ENCODE data around the gene IL17RA.
"Not testable (repeated sequence)": the region's sequence is repeated elsewhere in the genome, so short reads cannot be mapped to it uniquely, and the experiment has no call there.

The IL17RA gene, protein sequence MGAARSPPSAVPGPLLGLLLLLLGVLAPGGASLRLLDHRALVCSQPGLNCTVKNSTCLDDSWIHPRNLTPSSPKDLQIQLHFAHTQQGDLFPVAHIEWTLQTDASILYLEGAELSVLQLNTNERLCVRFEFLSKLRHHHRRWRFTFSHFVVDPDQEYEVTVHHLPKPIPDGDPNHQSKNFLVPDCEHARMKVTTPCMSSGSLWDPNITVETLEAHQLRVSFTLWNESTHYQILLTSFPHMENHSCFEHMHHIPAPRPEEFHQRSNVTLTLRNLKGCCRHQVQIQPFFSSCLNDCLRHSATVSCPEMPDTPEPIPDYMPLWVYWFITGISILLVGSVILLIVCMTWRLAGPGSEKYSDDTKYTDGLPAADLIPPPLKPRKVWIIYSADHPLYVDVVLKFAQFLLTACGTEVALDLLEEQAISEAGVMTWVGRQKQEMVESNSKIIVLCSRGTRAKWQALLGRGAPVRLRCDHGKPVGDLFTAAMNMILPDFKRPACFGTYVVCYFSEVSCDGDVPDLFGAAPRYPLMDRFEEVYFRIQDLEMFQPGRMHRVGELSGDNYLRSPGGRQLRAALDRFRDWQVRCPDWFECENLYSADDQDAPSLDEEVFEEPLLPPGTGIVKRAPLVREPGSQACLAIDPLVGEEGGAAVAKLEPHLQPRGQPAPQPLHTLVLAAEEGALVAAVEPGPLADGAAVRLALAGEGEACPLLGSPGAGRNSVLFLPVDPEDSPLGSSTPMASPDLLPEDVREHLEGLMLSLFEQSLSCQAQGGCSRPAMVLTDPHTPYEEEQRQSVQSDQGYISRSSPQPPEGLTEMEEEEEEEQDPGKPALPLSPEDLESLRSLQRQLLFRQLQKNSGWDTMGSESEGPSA

GRCh38 chr22:17084554-17085276, at the start of gene IL17RA:
Gene IL17RA, plus strand, starts transcription at chr22:17085000. Its CDS starts 92 bp downstream, at chr22:17085092.
- FAIRE-seq: peak; percentile 37

- no peak for FAIRE-seq
These were observed 49.6 kb upstream of the IL17RA start for GRCh38 chr22:17035246-17035645.

GRCh38 chr22:17035976-17036841, 48.6 kb upstream of the IL17RA start:
- not testable (repeated sequence) for FAIRE-seq

DNA sequence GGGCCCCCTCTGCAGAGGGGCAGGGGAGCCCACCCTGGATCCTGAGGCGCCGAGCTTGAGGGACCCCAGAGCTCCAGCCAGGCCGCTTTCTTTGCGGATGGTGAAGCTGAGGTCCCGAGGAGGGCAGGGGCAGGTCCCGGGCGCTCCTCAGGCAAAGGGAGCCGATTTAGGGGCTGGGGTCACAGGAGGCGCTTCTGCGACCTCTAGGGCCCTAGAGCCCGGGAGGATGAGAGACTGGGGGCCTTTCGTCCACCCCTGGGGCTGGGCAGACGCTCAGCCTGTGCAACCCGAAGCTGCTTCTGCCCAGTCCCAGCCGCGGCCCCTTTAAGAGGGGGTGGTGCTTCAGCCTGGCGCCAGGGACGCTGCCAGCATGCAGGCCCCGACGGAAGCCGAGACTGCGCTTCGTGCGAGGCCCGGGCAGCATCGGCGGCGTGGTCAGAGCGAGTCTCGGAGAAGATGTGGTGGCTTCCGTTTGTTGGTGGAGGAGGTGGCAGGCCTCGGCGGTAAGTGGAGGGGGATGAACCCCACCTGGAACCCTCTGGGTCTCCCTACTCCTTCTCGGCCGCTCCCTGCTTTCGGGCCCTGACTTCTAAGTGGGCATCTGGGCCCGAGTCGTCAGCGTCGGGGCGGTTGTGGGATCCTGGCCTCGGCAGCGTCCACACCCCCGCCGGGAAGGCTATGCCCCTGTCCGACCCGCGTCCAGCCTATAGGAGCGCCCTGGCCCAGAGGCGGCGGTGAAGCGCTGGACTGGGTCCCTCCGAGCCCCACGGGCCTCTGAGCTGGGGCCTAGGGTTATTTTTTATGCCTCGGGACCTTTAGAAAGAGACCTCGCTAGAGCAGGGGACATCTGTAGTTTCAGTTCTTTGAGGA, 47.7 kb upstream of the IL17RA start:
- FAIRE-seq: not testable (repeated sequence)

DNA sequence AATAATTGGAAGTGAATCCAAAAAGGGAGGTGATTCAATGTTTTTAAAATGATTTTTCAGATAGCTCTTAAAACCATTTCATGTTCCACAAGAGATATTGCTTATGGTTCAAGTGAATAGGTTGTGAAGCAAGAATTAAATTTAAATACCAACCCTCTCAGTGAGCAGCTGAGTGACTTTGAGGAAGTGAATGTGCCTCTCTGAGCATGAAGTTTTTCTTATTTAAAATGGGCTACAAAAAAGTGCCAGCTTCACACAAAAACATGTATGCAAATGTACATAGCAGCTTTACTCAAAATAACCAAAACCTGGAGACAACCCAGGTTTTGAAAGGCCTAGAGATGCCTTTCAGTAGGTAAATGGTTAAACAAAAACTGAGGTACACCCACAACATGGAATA, 41.3 kb upstream of the IL17RA start:
- FAIRE-seq: no peak

DNA sequence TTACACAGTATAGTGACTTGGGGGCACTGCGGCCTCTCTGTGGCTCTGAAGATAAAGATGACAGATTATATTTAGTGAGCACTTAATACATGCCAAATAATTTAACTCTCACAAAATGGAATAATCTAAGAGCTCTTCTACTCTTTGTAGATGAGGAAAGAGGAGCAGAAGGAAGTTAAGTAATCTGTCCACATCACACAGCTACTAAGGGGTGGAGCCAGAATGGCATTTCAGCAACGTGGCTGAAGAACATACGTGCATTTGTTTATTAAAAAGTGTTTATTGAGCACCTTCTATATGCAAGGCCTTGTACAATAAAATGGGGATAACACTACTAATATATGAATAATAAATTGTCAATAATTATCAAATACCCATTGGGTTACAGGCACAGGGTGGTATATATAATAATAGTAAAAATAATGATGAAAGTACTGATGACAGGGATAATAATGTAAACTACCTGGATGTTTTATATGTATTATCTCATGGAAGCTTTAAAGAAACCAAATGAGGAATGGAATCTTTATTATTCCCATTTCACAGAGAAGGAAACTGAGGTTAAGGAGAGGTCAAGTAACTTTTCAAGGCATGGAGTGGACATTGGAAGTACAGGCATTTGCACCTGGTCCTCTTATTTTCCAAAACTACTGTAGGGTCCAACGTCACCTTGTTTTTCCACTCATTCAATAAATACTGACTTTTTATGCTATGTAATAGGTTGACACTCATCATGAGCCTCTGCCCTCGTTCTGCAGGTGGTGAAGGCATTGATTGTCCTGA, 38.0 kb upstream of the IL17RA start:
- FAIRE-seq: no peak

DNA sequence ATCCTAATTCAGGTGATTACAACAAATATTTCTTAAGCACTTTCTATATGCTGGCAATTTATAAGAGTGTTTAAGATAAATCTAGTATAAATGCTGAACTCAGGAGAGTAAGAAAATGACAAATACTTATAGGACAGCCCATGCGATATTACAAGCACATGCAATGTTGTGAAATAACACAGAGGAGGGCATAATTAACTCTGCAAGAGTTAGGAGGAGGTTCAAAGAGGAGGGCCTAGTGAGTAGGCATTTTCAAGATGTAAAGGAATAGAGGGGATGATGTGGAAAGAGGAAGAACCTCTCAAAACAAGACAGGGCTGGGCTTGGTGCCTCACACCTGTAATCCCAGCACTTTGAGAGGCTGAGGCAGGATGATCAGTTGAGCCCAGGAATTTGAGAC, 37.1 kb upstream of the IL17RA start:
- no peak for FAIRE-seq

DNA sequence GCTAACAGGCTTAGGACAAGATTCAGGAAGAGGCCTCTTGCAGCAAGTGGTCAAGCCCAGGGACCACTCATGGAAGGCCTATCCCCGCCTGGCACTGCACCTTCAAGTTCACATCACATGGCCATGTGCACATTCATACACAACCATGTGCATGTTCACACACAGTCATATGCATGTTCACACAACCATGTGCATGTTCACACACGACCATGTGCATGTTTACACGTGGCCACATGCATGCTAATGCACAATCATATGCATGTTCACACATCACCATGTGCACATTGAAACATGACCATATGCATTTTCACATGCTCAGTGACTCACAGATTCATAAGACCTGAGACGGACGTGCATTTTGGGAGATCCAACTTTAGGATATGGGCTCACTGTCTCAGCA, 28.7 kb upstream of the IL17RA start:
- FAIRE-seq: no peak

DNA sequence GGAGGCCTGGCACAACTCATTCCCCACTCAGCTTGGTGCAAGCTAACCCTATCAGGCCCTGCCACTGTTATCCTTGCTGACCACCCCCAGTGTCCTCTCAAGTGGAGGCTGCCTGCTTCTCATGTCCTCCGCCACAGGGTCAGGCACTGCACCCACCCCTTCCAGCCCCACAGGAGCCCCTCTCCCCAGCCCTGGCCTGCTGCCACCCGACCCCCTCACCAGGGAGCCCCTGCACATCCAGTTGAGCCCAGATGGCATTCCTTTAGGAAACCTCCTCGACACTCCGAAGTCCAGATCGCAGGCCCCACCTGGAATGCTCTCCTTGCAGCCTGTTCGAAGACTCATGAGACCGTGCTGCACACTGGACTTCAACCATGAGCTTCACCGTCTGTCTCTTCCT, 28.0 kb upstream of the IL17RA start:
- no peak for FAIRE-seq

GRCh38 chr22:17057959-17058814, 26.6 kb upstream of the IL17RA start:
- FAIRE-seq: peak; percentile 79

DNA sequence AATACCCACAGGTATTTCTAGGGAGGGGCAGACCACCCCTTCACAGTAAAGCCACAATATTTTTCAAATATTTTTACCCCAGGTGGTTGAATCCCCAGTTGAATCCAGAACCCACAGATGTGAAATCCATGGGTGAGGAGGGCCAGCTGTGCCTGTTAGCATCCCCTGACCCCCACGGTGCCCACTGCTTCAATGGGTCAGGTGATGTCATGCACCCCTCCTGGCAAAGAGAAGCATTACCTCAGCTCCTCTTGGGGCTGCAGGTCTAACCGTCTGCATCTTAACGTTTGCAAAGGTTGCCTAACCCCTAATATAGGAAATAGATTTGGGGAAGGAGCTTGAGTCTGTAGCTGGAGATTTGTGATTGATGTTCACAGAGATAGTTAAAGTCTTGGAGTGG, 24.7 kb upstream of the IL17RA start:
- no peak for FAIRE-seq

GRCh38 chr22:17063411-17064106, 21.2 kb upstream of the IL17RA start:
- FAIRE-seq: no peak

DNA sequence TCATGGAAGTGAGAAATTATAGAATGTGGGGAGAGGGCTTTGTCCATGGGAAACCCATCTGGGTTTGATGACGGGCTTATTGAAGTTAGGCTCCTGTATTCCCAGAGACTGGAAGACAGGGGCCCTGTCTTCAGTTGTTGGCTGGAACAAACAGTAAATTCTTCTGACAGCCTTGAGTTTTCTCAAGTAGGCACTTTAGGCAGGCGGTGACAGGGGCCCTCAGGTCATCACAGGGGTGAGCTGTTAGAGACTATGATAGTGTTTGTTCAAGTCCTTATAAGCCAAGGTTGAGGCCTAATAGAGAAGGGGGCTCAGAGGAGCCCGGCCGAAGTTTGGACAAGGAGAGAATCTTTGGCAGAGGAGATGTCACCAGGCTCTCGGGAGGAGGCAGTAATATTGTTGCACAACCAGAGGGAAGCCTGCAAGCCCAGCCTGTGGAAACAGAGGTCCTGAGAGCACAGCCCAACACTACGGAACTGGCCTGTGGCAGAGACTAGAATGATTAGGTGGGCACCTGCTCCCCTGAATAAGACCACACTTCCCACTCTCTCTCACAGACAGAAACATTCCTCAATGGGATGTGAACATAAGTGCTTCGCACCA, 20.2 kb upstream of the IL17RA start:
- FAIRE-seq: no peak

DNA sequence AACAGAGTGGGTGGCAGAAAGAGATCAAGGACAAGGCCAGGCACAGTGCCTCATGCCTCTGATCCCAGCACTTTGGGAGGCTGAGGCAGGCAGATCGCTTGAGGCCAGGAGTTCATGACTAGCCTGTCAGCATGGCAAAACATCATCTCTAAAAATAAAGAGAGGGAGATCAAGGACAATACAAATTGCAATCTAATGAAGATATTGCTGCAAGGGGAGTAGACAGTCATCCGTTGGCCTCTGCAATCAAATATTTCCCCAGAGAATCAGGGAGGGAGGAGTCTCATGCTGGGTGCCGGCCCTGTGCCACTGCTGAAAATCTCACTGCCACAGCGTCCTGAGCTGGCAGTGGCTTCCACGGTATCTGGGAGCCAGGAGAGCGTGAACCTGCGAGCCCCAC, 19.4 kb upstream of the IL17RA start:
- FAIRE-seq: no peak

GRCh38 chr22:17072877-17073276, 11.9 kb upstream of the IL17RA start:
- no peak for FAIRE-seq

- FAIRE-seq: no peak
These were observed 10.2 kb upstream of the IL17RA start for GRCh38 chr22:17074648-17075002.

DNA sequence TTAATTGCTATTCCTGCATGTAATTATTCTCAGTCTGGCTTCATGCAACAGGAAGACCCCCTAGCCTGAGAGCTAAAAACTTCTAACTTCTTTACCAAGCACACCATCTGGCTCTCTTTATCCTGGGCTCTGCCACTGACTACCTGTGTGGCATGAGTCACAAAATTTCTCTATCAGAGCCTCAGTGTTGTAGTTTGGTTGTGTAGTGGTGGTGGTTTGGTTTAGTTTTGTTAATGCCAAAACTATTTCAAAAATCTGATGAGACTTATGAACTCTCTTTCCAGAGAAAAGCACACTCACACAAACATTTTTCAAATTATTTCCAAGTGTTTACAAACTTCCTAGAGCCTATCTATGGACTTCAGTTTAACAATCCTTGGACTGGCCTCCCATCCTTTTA, 7.5 kb upstream of the IL17RA start:
- no peak for FAIRE-seq

- FAIRE-seq: no peak
These were observed 5.2 kb upstream of the IL17RA start for GRCh38 chr22:17079572-17079971.
